RWPE2 (cell line): Measurements from ENCODE around the gene ARHGAP21.
"Not testable (repeated sequence)": the region's sequence is repeated elsewhere in the genome, so short reads cannot be mapped to it uniquely, and the experiment has no call there.

Experiments used
- ATAC-seq: fragments of 200-7000 bp; cut with Tn5 transposase; 3 replicates; pipeline ENCODE4 v1.9.1; 2021; ENCODE audit warnings: low read depth
- DNase-seq: peaks from one replicate; pipeline ENCODE4 v3.0.0-alpha.2; 2020; ENCODE audit warnings: low spot score
- H3K27ac ChIP-seq: fragments of 450-650 bp; 2 replicates; pipeline ENCODE4 v1.5.1; 2017; ENCODE audit warnings: mild to moderate bottlenecking; ENCODE audit not compliant: poor library complexity, severe bottlenecking
- H3K27me3 ChIP-seq: fragments of 250-450 bp; sonication (Bioruptor Pico); 2 replicates; pipeline ENCODE4 v1.5.1; 2021; ENCODE audit warnings: mild to moderate bottlenecking, moderate library complexity; ENCODE audit not compliant: insufficient read depth, poor library complexity, severe bottlenecking
- H3K36me3 ChIP-seq: fragments of 250-450 bp; sonication (Bioruptor Pico); 2 replicates; pipeline ENCODE4 v1.5.1; 2020; ENCODE audit warnings: low read depth, mild to moderate bottlenecking, moderate library complexity
- H3K4me1 ChIP-seq: fragments of 250-450 bp; sonication (Bioruptor Pico); 2 replicates; pipeline ENCODE4 v1.5.1; 2021; ENCODE audit warnings: mild to moderate bottlenecking, moderate library complexity; ENCODE audit not compliant: insufficient read depth, poor library complexity, severe bottlenecking
- H3K4me3 ChIP-seq: fragments of 250-450 bp; sonication (Bioruptor Pico); 2 replicates; pipeline ENCODE4 v1.5.1; 2021; ENCODE audit warnings: mild to moderate bottlenecking, moderate library complexity; ENCODE audit not compliant: severe bottlenecking
- H3K9me3 ChIP-seq: fragments of 250-450 bp; sonication (Bioruptor Pico); 2 replicates; pipeline ENCODE4 v1.5.1; 2021; ENCODE audit warnings: mild to moderate bottlenecking, moderate library complexity; ENCODE audit not compliant: severe bottlenecking
- TF ChIP-seq, protein P1 (sequence below): fragments of 450-650 bp; IDR thresholded peaks from one replicate; pipeline ENCODE4 v1.5.1; 2017; ENCODE audit warnings: mild to moderate bottlenecking, moderate library complexity; ENCODE audit not compliant: poor library complexity, severe bottlenecking

ARHGAP21 gene

DNA sequence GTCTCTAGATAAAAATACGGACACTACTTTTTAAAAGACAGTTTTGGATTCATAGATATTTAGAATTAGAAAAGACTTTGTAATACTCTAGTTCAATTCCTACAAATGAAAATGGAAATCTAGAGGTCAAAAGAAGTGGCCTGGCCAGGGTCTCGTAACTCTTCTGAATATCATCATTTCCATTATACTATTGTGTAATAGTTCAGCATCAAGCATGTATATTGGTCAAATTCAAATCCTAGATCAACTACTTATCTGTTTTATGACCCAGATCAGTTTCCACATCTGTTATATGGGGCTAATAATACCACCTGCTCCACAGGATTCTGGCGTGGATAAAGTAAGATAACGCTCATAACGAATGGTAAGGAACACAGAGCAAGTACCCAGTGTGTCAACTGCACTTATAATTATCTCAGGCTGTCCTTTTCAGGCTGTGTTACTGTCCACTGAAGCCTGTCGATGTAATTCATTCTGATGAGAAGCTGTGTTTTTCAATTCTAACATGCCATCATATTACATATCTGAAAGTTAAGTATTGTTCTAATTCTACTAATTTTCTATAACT is 54.3 kb downstream of the ARHGAP21 start:
- no peak overlapping the region for H3K27ac ChIP-seq
- H3K9me3 ChIP-seq: no peaks in the 10 kb centered on the region
- peaks cover 39% of the 10 kb centered on the region for H3K36me3 ChIP-seq
- TF ChIP-seq, protein P1, sequence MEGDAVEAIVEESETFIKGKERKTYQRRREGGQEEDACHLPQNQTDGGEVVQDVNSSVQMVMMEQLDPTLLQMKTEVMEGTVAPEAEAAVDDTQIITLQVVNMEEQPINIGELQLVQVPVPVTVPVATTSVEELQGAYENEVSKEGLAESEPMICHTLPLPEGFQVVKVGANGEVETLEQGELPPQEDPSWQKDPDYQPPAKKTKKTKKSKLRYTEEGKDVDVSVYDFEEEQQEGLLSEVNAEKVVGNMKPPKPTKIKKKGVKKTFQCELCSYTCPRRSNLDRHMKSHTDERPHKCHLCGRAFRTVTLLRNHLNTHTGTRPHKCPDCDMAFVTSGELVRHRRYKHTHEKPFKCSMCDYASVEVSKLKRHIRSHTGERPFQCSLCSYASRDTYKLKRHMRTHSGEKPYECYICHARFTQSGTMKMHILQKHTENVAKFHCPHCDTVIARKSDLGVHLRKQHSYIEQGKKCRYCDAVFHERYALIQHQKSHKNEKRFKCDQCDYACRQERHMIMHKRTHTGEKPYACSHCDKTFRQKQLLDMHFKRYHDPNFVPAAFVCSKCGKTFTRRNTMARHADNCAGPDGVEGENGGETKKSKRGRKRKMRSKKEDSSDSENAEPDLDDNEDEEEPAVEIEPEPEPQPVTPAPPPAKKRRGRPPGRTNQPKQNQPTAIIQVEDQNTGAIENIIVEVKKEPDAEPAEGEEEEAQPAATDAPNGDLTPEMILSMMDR: no peak
- H3K27me3 ChIP-seq: no peaks in the 10 kb centered on the region
- DNase-seq (no peak), ATAC-seq (no peak)
- H3K4me3 ChIP-seq: no peak overlapping the region
- no peaks in the 10 kb centered on the region for H3K4me1 ChIP-seq

DNA sequence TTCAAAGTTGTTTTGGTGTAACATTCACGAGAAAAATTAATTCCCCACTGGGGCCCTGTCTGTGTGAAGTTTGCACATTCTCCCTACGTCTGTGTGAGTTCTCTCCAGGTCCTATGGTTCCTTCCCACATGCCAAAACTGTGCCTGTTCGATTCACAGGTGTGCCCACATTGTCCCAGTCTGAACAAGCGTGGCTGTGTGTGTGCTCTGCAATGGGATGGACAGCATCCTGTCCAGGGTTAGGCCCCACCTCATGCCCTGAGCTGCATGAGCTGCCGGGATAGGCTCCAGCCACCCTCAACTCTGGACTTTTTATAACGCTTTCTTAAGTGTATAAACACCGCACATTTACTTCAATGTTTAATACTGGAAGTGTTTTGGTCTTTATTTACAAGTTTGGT is 55.4 kb downstream of the ARHGAP21 start:
- no peaks in the 10 kb centered on the region for H3K9me3 ChIP-seq
- no peak overlapping the region for H3K27ac ChIP-seq
- DNase-seq (no peak), ATAC-seq (no peak)
- peaks cover 42% of the 10 kb centered on the region for H3K36me3 ChIP-seq
- no peaks in the 10 kb centered on the region for H3K4me1 ChIP-seq
- H3K27me3 ChIP-seq: no peaks in the 10 kb centered on the region
- TF ChIP-seq, protein P1: no peak
- H3K4me3 ChIP-seq: no peak overlapping the region

DNA sequence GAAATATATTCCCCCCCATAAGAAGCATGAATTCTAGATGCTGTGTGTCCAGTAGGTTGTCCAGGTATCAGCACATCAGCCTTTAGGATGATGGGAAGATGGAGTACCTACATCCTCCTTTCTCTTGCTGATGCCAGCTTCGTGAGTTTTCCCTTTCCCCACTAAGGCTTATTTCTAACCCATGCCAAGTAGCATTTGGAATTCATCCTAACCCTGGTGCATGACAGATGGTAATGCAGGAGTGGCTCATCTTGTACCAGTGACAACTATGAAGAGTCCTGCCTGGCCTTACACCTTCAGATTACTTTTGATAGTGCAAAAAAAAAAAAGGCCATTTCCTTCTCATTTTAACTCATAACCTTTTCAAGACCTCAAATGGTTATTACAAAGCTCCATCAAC is 58.7 kb downstream of the ARHGAP21 start:
- Histone ChIP-seq H3K27me3 (no peaks in the 10 kb centered on the region), H3K36me3 (peaks cover 36% of the 10 kb centered on the region), H3K4me1 (no peaks in the 10 kb centered on the region), H3K9me3 (no peaks in the 10 kb centered on the region), H3K27ac (no peak overlapping the region), H3K4me3 (no peak overlapping the region)
- ATAC-seq (no peak), DNase-seq (no peak)
- TF ChIP-seq, protein P1: no peak

DNA sequence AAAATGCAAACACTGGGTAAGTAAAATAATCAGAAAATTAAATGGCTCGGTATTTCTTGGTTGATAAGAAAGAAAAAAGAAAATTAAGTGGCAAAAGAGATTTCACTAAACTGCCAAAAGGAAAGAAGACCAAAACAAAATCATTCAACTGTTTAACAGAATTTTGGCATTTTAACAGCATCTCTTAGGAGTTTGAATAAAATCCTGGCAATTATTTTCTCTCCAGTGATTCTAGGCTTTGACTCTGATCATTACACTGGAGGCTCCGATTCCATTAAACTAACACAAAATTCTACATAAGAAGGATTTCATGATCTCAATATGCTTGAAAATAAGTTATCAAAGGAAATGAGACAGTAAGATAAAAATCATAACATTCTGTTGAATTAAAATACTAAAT is 62.3 kb downstream of the ARHGAP21 start:
- DNase-seq: no peak
- Histone ChIP-seq H3K9me3 (no peaks in the 10 kb centered on the region), H3K4me1 (no peaks in the 10 kb centered on the region), H3K36me3 (peaks cover 15% of the 10 kb centered on the region), H3K27me3 (no peaks in the 10 kb centered on the region), H3K4me3 (no peak overlapping the region), H3K27ac (no peak overlapping the region)
- no peak for ATAC-seq
- TF ChIP-seq, protein P1: no peak

DNA sequence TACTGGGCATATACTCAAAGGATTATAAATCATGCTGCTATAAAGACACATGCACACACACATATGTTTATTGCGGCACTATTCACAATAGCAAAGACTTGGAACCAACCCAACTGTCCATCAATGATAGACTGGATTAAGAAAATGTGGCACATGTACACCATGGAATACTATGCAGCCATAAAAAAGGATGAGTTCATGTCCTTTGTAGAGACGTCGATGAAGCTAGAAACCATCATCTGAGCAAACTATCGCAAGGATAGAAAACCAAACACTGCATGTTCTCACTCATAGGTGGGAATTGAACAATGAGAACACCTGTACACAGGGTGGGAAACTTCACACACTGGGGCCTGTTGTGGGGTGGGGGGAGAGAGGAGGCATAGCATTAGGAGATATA is 65.4 kb downstream of the ARHGAP21 start:
- DNase-seq, H3K27me3 ChIP-seq, H3K4me3 ChIP-seq, H3K4me1 ChIP-seq, H3K36me3 ChIP-seq, H3K9me3 ChIP-seq, H3K27ac ChIP-seq, ATAC-seq: not testable (repeated sequence)

DNA sequence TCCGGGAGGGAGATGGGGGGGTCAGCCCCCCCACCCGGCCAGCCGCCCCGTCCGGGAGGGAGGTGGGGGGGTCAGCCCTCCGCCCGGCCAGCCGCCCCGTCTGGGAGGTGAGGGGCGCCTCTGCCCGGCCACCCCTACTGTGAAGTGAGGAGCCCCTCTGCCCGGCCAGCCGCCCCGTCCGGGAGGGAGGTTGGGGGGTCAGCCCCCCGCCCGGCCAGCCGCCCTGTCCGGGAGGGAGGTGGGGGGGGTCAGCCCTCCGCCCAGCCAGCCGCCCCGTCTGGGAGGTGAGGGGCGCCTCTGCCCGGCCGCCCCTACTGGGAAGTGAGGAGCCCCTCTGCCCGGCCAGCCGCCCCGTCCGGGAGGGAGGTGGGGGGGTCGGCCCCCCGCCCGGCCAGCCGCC is 67.4 kb downstream of the ARHGAP21 start:
- H3K36me3 ChIP-seq, ATAC-seq, H3K4me1 ChIP-seq, H3K27ac ChIP-seq, DNase-seq, H3K4me3 ChIP-seq, H3K27me3 ChIP-seq, H3K9me3 ChIP-seq: not testable (repeated sequence)
